Mesodermal cell (in vitro differentiated cells): ENCODE results near the gene LAMB2.

ENCODE experiments used
- H3K27ac ChIP-seq: 2 replicates; pipeline ENCODE4 v1.7.0; 2013; ENCODE audit warnings: mild to moderate bottlenecking, low read depth, low read length, moderate library complexity; ENCODE audit not compliant: severe bottlenecking
- H3K36me3 ChIP-seq: 2 replicates; pipeline ENCODE4 v1.7.1; 2013; ENCODE audit warnings: mild to moderate bottlenecking, low read length, moderate library complexity; ENCODE audit not compliant: control insufficient read depth, insufficient read depth
- H3K4me1 ChIP-seq: one replicate; pipeline ENCODE4 v1.7.1; 2013; ENCODE audit warnings: mild to moderate bottlenecking, low read length; ENCODE audit not compliant: insufficient read depth, control insufficient read depth, poor library complexity, severe bottlenecking
- H3K4me3 ChIP-seq: 2 replicates; pipeline ENCODE4 v1.7.0; 2013; ENCODE audit warnings: low read length, control low read depth, mild to moderate bottlenecking; ENCODE audit not compliant: insufficient read depth, poor library complexity, severe bottlenecking; ENCODE audit errors: extremely low read depth
- H3K9me3 ChIP-seq: 2 replicates; pipeline ENCODE4 v1.7.1; 2013; ENCODE audit warnings: mild to moderate bottlenecking, low read length, moderate library complexity; ENCODE audit not compliant: control insufficient read depth
- WGBS, 2 experiments: methylation state at CpG; one replicate each; pipeline ENCODE4 v1.1.5; 2013; ENCODE audit warnings: missing lambda C conversion rate in 2 of 2; ENCODE audit not compliant: insufficient coverage in 2 of 2; 5-methylcytosine and 5-hydroxymethylcytosine counted together

The LAMB2 gene

DNA sequence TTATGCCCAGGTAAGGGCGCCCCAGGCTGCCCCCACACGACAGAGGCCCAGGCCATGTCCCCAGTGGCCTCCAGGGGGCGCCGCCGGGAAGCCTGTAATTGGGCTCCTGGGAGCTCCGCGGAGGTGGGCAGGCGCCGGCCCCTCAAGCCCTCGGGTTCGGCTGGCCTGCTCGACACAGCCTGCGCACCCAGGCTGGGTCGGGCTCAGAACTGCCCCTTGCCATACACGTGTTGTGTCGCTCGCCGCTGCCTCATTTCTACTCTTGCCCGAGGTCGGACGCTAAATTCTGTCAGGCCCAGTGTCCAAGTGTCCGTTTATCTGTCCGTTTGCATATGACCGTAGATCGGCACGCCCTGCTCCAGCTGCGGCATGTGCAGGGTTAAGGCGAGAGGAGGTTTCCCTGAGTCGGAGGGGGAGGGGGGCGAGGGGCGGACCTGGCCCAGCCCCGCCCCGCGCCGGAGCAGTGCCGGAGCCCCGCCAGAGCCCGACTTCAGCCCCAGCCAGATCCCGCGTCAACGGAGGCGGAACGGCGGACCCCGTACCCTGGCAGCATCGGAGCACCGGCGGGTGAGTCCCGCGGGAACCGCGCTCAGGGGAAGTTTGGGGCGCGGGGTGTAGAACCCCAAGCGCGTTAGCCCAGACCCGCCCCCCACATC, 38.4 kb upstream of the LAMB2 start, which contains the start of gene KLHDC8B:
KLHDC8B (plus strand) TSS at position 480 of the 656 bp plus-strand sequence. CDS start 1,172 bp downstream, outside the sequence.
- H3K27ac ChIP-seq: peak within 1 kb of the TSS; percentile 61
- H3K36me3 ChIP-seq: peaks cover 24% of the 10 kb centered on the region
- H3K4me3 ChIP-seq: peak within 1 kb of the TSS; percentile 85
- no peaks in the 10 kb centered on the region for H3K9me3 ChIP-seq
- WGBS, 2 experiments: 0% methylated on average over 52 to 55 of the region's 57 CpGs
- H3K4me1 ChIP-seq: peaks cover 21% of the 10 kb centered on the region

DNA sequence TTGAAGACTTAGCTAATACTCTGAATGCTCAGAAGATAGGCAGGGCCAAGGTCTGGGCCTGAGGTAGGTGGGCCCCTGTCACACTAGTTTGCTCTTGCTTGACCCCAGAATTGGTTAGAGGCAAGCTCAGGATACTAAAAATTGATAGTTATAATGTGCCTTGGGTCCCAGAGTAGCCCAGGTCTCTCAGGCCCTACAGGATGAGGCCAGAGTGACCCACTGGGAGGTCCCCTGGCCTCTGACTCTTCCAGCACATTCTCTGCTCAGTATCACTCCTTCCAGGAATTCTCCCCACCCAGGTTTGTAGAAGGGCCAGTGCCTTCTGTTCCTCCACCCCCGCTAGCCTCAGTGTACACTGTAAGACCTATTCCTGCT, 37.9 kb upstream of the LAMB2 start:
- peak overlapping the region; percentile 85 for H3K4me3 ChIP-seq
- 0 to 13% methylated on average over 1 of the region's 1 CpG for WGBS, 2 experiments
- peaks cover 21% of the 10 kb centered on the region for H3K4me1 ChIP-seq
- H3K36me3 ChIP-seq: peaks cover 19% of the 10 kb centered on the region
- peak overlapping the region; percentile 61 for H3K27ac ChIP-seq
- H3K9me3 ChIP-seq: no peaks in the 10 kb centered on the region

DNA sequence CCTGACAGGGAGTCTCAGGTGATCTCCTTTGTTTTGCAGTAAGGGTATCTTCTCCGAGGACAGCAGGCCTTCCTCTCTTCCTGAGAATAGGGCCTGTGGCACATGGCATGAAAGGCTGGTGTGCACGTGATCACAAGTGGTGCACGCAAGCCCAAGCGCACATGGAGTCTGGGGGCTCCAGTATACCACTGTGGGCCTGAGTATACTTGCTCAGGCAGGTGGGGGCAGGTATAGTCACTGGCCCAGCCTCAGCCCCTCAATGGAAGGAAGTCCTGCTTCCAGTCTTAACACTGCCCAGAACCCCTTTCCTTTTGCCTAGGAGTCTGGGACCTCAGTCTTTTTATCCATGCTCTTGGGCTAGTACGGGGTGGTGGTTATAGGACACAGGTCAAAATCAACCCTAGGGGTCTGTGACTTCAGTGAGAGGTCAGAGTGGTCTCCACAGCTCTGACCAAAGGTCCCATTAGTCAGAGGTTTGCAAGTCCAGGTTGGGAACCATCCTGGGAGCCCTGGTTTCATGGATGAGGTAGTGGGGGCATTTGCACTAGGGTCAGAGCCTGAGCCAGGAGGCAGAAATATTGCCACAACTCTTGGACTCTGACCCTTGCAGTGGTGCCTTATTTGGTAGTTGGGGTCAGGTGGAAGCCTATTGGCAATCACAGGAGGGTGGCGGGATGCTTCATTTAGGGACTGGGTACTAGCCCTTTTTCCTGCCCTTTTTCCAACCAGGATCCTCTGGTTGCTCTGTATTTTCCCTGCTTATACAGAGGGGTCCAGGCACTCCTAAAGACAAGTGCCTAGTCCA, 34.1 kb upstream of the LAMB2 start:
- peaks cover 33% of the 10 kb centered on the region for H3K36me3 ChIP-seq
- no peaks in the 10 kb centered on the region for H3K4me1 ChIP-seq
- no peak overlapping the region for H3K27ac ChIP-seq
- H3K4me3 ChIP-seq: peak overlapping the region; percentile 81
- 85 to 92% methylated on average over 5 to 6 of the region's 6 CpGs for WGBS, 2 experiments
- H3K9me3 ChIP-seq: no peaks in the 10 kb centered on the region

DNA sequence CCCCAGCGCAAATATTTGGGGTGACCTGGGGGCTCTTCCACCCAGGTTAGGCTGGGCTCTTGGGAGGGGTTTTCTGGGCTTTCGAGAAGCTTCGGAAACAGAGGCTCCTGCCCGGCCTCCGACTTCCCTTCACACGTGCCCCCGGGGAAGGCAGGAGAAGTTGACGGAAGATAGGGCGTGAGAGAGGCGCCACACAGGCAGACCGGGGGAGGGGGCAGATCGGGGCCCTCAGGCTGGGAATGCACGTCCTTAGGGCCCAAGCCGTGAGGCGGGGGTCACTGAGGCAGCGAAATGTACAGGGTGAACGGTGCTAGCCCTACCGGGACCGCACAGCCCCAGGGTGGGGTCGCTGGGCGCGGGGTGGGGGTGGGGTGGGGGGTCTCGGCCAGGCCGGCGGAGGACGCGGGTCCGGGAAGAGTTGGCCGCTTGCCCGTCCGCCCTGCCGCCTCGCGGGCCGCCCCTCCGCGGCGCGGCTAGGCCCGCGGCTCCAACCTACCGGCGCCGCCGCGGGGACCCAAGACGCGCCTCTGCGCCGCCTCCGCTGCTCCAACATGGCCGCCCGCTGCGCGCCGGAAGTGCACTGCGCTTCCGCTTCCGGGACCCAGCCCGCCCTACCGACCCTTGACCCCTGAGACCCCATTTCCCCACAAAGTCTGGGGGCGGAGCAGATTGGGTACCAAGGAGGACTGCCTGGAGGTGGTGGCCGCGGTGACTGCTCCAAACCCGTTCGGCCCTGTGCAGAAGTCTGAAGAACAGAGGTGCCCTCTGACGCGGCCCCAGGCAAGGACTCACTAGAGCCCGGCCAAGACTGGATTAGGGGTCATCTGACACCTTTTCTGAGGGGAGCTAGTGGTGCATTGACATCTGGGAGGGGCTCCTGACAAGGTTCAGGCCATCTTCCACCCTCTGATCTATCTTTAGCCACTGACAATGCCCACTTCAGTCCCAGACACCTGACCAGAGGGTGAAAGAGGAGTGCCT, 33.2 kb upstream of the LAMB2 start, which contains the start of gene CCDC71:
CCDC71 (minus strand) TSS at position 561 of the 981 bp plus-strand sequence. CDS start 2,123 bp downstream, outside the sequence.
- H3K36me3 ChIP-seq: peaks cover 34% of the 10 kb centered on the region
- H3K4me1 ChIP-seq: no peaks in the 10 kb centered on the region
- H3K27ac ChIP-seq: peak within 1 kb of the TSS; percentile 53
- H3K9me3 ChIP-seq: no peaks in the 10 kb centered on the region
- peak within 1 kb of the TSS; percentile 81 for H3K4me3 ChIP-seq
- WGBS, 2 experiments: 2 to 10% methylated on average over 26 to 54 of the region's 69 CpGs

DNA sequence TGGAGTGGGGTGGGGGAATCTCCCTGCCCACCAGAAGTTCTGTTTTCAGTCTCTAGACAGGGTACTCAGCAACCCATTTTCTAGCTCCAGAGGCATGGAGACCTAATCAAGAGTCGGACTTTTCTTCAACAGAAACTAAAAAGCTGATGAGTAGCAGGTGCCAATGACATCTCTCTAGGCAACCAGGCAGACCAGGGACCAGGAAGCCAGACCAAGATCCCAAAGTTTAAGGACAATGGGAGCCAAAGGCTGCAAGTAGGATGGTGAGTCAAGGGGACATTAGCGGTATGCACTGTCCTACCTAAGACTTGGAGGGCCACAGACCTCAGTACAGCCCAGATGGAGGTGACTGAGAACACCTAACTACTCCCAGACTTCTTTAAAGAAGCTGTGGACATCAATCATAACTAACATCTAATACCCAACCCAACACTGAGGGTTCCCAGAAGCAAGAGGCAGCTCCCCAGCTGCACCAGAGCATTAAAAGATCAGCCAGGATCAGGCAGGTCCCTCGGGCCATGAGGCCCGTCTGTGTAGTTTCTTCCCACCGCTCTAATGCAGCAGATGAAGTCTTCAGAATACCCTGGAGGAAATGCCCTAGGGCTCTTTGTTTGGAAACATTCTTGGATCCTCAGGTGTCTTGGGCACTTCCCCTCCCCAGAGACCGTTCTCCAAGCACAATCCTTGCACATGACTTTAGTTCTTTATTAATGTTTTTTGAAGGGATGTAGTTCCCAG, 32.3 kb upstream of the LAMB2 start:
- 46 to 49% methylated on average over 5 of the region's 6 CpGs for WGBS, 2 experiments

DNA sequence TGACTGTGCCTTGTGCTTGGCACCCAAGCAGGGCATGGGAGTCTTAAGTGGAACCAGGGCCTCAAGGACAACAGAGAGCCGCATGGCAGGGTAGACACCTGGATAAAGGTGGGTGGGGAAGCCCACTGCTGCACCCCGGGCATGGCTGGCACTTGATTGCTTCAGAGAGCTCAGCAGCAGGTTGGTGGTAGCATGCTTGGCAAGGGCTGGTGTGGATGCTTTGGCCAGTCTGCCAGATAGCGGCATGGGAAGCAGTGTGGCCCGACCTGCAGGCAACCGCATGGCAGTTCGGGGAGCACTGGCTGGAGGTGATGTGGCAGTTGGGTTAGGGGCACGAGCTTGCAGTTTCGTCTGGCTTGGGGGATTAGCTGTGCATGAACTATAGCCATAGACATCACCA, 30.8 kb upstream of the LAMB2 start:
- H3K27ac ChIP-seq: no peak overlapping the region
- no peaks in the 10 kb centered on the region for H3K9me3 ChIP-seq
- peaks cover 34% of the 10 kb centered on the region for H3K36me3 ChIP-seq
- H3K4me1 ChIP-seq: no peaks in the 10 kb centered on the region
- WGBS, 2 experiments: 97 to 100% methylated on average over 8 of the region's 8 CpGs
- H3K4me3 ChIP-seq: no peak overlapping the region

More for the DNA sequence above, 32.3 kb upstream of the LAMB2 start:
- peak overlapping the region; percentile 53 for H3K27ac ChIP-seq
- peak overlapping the region; percentile 81 for H3K4me3 ChIP-seq
- no peaks in the 10 kb centered on the region for H3K4me1 ChIP-seq
- peaks cover 34% of the 10 kb centered on the region for H3K36me3 ChIP-seq
- H3K9me3 ChIP-seq: no peaks in the 10 kb centered on the region

DNA sequence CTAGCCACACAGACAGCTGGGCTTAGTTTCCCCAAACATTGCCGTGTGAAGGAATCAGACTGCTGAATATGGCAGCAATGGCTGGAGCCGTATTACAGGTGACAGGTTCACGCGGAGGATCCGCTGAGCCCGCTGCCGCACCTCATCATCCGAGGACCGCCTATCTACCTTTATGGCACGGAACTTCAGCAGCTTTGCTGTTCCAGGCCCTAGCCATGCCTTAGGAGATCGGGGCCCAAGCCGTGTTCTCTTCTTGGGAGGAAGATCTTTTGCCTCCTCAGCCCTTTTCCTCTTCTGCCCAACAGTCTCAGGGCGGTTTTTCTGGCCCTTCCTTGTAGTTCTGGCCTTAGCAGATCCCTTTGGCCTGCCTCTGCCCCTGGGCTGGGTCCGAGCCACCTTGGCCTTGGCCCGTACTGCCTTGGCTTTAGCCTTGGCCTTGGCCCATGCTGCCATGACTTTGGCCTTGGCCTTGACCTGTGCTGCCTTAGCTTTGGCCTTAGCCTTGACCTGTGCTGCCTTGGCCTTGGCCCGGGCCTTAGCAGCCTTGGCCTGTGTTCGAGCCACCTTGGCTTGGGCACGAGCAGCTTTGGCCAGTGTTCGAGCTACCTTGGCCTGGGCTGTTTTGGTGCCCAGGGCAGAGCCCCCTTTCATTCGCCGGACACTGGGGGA, 30.0 kb upstream of the LAMB2 start:
- H3K4me3 ChIP-seq: no peak overlapping the region
- no peak overlapping the region for H3K27ac ChIP-seq
- no peaks in the 10 kb centered on the region for H3K4me1 ChIP-seq
- H3K36me3 ChIP-seq: peaks cover 34% of the 10 kb centered on the region
- H3K9me3 ChIP-seq: no peaks in the 10 kb centered on the region
- 97% methylated on average over 21 of the region's 21 CpGs for WGBS, 2 experiments

DNA sequence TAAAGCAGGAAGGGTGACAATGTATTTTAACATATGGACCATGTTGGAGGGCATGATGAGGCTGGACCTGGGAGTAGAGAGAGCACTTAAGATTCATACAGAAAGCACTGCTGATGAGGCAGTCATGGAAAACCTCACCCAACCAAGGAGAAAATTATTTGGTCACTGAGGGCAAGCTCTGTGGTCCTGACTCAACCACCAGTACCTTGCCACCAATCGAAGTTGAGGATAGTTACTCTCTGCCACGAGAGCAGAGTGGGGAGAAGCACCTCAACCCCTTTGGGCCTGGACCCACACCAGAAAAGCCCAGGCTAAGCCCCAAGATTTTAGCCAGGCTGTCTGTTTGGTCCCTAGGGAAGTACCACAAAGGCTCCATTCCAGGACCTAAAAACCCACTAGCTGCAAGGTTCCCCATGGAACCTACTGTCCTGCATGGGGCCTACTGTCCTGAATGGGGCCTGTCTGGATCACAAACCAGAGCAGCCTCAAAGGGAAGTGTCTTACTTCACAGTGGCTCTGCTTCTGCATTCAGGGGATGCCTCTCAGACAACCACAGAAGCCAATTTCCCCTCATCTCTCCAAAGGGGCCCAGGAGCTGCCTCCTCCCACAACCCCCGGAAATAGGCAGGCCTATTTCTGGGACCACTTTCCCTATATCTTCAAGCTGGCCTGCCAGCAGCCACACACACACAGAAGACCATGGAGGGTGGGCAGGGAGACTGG, 29.1 kb upstream of the LAMB2 start:
- H3K4me1 ChIP-seq: no peaks in the 10 kb centered on the region
- 100% methylated on average over 2 of the region's 3 CpGs for WGBS, 2 experiments
- no peaks in the 10 kb centered on the region for H3K9me3 ChIP-seq
- peaks cover 34% of the 10 kb centered on the region for H3K36me3 ChIP-seq
- H3K27ac ChIP-seq: no peak overlapping the region
- H3K4me3 ChIP-seq: no peak overlapping the region

DNA sequence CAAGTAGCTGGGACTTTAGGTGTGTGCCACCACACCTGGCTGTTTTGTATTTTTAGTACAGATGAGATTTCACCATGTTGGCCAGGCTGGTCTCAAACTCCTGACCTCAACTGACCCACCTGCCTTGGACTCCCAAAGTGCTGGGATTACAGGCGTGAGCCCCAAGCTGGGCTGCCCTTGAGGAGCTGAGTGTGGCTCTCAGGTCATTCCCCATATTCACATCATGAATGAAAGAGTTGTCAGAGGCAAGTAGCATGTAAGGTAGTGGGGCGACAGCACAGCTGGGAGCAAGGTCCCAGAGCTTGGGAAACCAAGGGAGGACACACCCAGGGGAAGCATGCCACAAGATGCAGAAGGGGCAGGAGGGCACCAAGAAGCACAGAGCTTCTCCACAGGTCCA, 28.3 kb upstream of the LAMB2 start:
- no peaks in the 10 kb centered on the region for H3K4me1 ChIP-seq
- WGBS, 2 experiments: 83 to 100% methylated on average over 1 to 2 of the region's 2 CpGs
- H3K27ac ChIP-seq: no peak overlapping the region
- no peak overlapping the region for H3K4me3 ChIP-seq
- no peaks in the 10 kb centered on the region for H3K9me3 ChIP-seq
- peaks cover 34% of the 10 kb centered on the region for H3K36me3 ChIP-seq
